Measurements from ENCODE around the gene STAB1. TPM values are rescaled to one million over a fixed set of nuclear protein-coding genes. Genes with fewer than 3 reads are reported as not detected.

Gene STAB1
- total RNA-seq, 3 donors from 2014 or later (not counting 1 experiment from before 2014, with no cell fraction given), result 1.8 to 26.5 (median 5.9) TPM

GRCh38 chr3:52456169-52456799 lies 38.9 kb upstream of the STAB1 start:
- Histone ChIP-seq H3K9me3 (ENCODE audit: control insufficient read depth, insufficient read depth, low read length) (no peaks in the 10 kb centered on the region), H3K4me3 (ENCODE audit: low read length) (peak overlapping the region; percentile 93), H3K27ac (ENCODE audit: low read length) (peak overlapping the region; percentile 90), H3K36me3 (ENCODE audit: control insufficient read depth, insufficient read depth, low read length) (peaks cover 8% of the 10 kb centered on the region), H3K4me1 (ENCODE audit: control insufficient read depth, insufficient read depth, low read length) (peaks cover 52% of the 10 kb centered on the region), H3K27me3 (ENCODE audit: control insufficient read depth, insufficient read depth, low read length) (no peaks in the 10 kb centered on the region)
- no peak for ATAC-seq
- Mint-ChIP-seq H3K27me3 (ENCODE audit: low read depth in 2 of 2) (no peaks in the 10 kb centered on the region), H3K9me3 (no peaks in the 10 kb centered on the region), H3K4me3 (peak overlapping the region; percentile 96), H3K36me3 (no peaks in the 10 kb centered on the region), H3K27ac (peak overlapping the region; percentile 95 to 96), H3K4me1 (peaks cover 46 to 50% of the 10 kb centered on the region in 2 donors)
- intact Hi-C loops (cut with micrococcal nuclease), result loop anchor here (5.0 kb wide), 1 partner anchor 81 kb away; the partner anchor contains the start of gene UQCC5
- WGBS (ENCODE audit: insufficient coverage), result 37% methylated on average over 11 of the region's 13 CpGs
- DNase-seq, result peak in 1 of 2 donors; percentile 35
- no peak for TF ChIP-seq CTCF (IDR thresholded peaks at IDR 0.05)

- WGBS (ENCODE audit: insufficient coverage), result 98% methylated on average over 5 of the region's 5 CpGs
- Mint-ChIP-seq H3K4me3 (peak overlapping the region; percentile 96), H3K4me1 (peaks cover 46 to 50% of the 10 kb centered on the region in 2 donors), H3K27me3 (ENCODE audit: low read depth in 2 of 2) (no peaks in the 10 kb centered on the region), H3K9me3 (no peaks in the 10 kb centered on the region), H3K27ac (peak overlapping the region; percentile 95 to 96), H3K36me3 (no peaks in the 10 kb centered on the region)
- Histone ChIP-seq H3K27ac (ENCODE audit: low read length) (peak overlapping the region; percentile 90), H3K27me3 (ENCODE audit: control insufficient read depth, insufficient read depth, low read length) (no peaks in the 10 kb centered on the region), H3K4me1 (ENCODE audit: control insufficient read depth, insufficient read depth, low read length) (peaks cover 52% of the 10 kb centered on the region), H3K9me3 (ENCODE audit: control insufficient read depth, insufficient read depth, low read length) (no peaks in the 10 kb centered on the region), H3K4me3 (ENCODE audit: low read length) (no peak overlapping the region), H3K36me3 (ENCODE audit: control insufficient read depth, insufficient read depth, low read length) (peaks cover 8% of the 10 kb centered on the region)
- intact Hi-C loops (cut with micrococcal nuclease), result loop anchor here (5.0 kb wide), 1 partner anchor 81 kb away; the partner anchor contains the start of gene UQCC5
- no peak for TF ChIP-seq CTCF (IDR thresholded peaks at IDR 0.05)
- DNase-seq (peak in 1 of 2 donors; percentile 28), ATAC-seq (no peak)
Measured at GRCh38 chr3:52456800-52457183, 38.3 kb upstream of the STAB1 start.

GRCh38 chr3:52458031-52458760 lies 36.9 kb upstream of the STAB1 start:
- Histone ChIP-seq H3K9me3 (ENCODE audit: control insufficient read depth, insufficient read depth, low read length) (no peaks in the 10 kb centered on the region), H3K4me3 (ENCODE audit: low read length) (no peak overlapping the region), H3K36me3 (ENCODE audit: control insufficient read depth, insufficient read depth, low read length) (peaks cover 12% of the 10 kb centered on the region), H3K4me1 (ENCODE audit: control insufficient read depth, insufficient read depth, low read length) (peaks cover 52% of the 10 kb centered on the region), H3K27ac (ENCODE audit: low read length) (peak overlapping the region; percentile 62), H3K27me3 (ENCODE audit: control insufficient read depth, insufficient read depth, low read length) (no peaks in the 10 kb centered on the region)
- Mint-ChIP-seq H3K4me3 (peak overlapping the region; percentile 52), H3K9me3 (no peaks in the 10 kb centered on the region), H3K27ac (peak overlapping the region; percentile 95 to 96), H3K36me3 (no peaks in the 10 kb centered on the region), H3K4me1 (peaks cover 50 to 54% of the 10 kb centered on the region in 2 donors), H3K27me3 (ENCODE audit: low read depth in 2 of 2) (no peaks in the 10 kb centered on the region)
- no peak for DNase-seq
- ATAC-seq, result no peak
- TF ChIP-seq CTCF (IDR thresholded peaks at IDR 0.05), result no peak
- WGBS (ENCODE audit: insufficient coverage), result 83% methylated on average over 5 of the region's 6 CpGs
- intact Hi-C loops (cut with micrococcal nuclease), result loop anchor here (5.0 kb wide), 1 partner anchor 79 kb away; the partner anchor contains the start of gene UQCC5

All from natural killer cell (primary cell).